ENCODE measurements around the gene MUC22.
"Not testable (repeated sequence)": the region's sequence is repeated elsewhere in the genome, so short reads cannot be mapped to it uniquely, and the experiment has no call there.

MUC22 gene

DNA sequence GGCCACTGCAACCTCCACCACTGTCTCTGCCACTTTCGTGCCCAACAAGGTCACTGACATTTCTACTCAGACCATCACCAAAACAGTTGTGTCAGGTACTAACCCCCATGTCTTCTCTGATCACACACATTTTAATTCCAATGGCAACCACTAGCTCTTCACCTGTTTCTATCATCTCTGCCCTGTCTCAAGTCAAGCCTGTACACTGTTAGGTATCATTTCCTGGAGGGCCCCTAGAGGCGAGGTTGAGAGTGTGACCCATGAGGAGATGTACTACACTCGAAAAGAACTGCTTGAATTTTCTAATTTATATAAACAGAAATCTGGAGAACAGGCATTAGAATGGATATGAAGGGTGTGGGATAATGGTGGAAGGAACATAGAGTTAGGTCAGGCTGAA is 44.1 kb upstream of the MUC22 start:
- no peak for DNase-seq (ENCODE audit: low read depth)

DNA sequence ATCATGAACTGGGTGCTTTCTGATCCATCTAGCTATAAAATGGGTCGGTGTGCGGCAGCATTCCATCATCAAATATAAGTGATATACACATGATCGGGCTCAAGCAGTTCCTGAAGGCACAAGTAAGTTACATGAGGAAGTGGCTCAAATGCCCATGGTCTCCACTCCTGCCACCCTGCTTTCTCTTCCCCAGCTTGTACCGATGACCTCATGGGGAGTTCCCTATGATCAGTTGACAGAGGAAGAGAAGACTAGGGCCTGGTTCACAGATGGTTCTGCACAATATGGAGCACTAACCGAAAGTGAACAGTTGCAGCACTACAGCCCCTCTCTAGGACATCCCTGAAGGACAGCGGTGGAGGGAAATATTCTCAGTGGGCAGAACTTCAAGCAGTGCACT is 41.1 kb upstream of the MUC22 start:
- not testable (repeated sequence) for DNase-seq (ENCODE audit: low read depth)

More for the DNA sequence above, 44.1 kb upstream of the MUC22 start:
- no peak overlapping the region for H3K4me3 ChIP-seq (ENCODE audit: low read depth, low read length)
- TF ChIP-seq, protein P1, sequence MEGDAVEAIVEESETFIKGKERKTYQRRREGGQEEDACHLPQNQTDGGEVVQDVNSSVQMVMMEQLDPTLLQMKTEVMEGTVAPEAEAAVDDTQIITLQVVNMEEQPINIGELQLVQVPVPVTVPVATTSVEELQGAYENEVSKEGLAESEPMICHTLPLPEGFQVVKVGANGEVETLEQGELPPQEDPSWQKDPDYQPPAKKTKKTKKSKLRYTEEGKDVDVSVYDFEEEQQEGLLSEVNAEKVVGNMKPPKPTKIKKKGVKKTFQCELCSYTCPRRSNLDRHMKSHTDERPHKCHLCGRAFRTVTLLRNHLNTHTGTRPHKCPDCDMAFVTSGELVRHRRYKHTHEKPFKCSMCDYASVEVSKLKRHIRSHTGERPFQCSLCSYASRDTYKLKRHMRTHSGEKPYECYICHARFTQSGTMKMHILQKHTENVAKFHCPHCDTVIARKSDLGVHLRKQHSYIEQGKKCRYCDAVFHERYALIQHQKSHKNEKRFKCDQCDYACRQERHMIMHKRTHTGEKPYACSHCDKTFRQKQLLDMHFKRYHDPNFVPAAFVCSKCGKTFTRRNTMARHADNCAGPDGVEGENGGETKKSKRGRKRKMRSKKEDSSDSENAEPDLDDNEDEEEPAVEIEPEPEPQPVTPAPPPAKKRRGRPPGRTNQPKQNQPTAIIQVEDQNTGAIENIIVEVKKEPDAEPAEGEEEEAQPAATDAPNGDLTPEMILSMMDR (conservative IDR thresholded peaks at IDR 0.05; ENCODE audit: low read depth, low read length), result no peak

DNA sequence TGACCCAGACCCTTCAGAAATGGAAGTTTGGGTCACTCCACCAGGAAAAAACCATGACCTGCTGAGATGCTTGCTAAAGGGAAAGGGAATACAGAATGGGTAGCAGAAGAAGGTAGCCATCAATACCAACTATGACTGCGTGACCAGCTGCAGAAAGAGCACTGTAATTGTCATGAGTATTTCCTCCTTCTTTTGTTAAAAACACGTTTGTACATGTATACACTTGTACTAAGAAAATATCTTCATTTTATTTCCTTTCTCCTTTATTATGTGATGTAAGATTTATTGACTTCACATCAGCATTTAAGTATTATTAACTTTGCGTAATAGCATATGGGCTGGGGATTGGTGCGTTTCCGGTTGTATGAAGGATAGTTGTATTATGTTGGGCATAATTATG is 39.3 kb upstream of the MUC22 start:
- DNase-seq (ENCODE audit: low read depth), result no peak
- no peak overlapping the region for H3K4me3 ChIP-seq (ENCODE audit: low read depth, low read length)
- TF ChIP-seq, protein P1 (conservative IDR thresholded peaks at IDR 0.05; ENCODE audit: low read depth, low read length), result no peak

More for the DNA sequence above, 41.1 kb upstream of the MUC22 start:
- H3K4me3 ChIP-seq (ENCODE audit: low read depth, low read length), result not testable (repeated sequence)

DNA sequence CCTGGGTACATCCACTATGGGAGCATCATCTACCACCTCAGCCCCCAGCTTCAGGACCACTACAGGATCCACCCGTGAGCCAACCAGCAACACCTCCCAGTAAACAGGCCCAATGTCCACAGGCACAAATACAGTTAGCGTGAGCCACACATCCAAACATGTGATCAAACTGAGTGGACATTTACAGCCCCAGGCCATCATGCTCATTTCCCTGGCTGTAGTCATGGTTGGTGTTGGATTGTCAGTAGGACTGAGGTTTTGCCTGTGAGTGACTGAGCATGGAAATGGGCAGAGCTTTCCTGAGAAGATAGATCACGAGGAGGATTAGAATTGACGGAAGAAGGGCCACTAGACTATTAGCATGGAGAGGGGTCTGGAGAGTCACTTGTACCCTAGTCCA is 37.5 kb upstream of the MUC22 start:
- TF ChIP-seq, protein P1 (conservative IDR thresholded peaks at IDR 0.05; ENCODE audit: low read depth, low read length), result no peak

DNA sequence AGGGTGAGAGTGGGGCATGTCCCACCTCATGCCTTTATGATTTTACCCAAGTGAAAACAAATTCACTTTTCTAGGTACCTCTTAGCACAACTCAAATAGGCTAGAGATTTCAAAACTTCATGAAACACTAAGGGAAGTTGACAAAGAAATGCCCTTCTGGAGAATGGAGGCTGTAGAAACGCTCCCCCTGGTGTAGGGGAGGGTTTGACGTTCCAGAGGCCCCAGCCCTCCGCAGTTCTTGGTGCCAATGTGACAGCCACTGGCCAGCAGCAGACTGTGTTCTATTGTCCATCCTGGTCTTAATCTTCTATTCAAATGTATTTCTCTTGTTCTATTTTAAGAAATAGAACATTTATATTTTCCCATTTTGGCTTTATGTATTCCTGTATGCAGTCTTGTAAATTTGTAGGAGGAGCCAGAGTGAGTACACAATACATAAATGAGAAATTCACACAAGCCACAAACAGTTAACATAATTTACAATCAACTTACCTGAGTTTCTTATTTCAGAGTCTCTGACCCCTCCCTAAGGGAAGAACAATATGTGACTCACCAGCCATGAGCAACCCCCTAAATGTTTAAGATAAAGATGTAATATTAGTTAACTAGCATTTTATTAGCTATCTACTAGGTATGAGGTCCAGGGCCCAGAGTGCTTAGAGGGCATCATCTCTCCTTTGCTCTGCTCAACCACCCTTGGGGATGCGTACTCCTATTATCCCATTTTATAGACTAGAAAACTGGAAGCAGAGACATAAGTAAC is 35.6 kb upstream of the MUC22 start:
- TF ChIP-seq, protein P1 (conservative IDR thresholded peaks at IDR 0.05; ENCODE audit: low read depth, low read length), result no peak
- DNase-seq (ENCODE audit: low read depth), result no peak
- H3K4me3 ChIP-seq (ENCODE audit: low read depth, low read length), result no peak overlapping the region

More for the DNA sequence above, 37.5 kb upstream of the MUC22 start:
- no peak overlapping the region for H3K4me3 ChIP-seq (ENCODE audit: low read depth, low read length)
- no peak for DNase-seq (ENCODE audit: low read depth)

DNA sequence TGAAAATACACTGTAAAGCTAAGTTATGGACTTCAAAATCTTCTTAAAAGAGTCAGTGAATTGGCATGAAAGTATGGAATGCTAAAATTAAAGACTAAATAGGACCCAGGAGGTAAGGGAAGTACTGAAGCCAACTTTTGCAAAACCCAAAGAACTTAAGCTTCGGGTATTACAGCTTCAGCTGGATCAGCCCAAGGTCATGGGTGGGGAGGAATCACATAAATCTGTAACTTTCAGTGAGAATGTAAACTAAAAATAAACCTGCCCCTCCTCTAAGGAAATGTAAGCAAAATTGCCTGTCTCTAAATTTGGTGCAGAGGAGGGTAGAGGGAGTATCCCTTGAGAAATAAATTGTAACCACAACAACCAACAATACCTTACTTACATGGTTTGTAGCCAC is 31.1 kb upstream of the MUC22 start:
- TF ChIP-seq, protein P1 (conservative IDR thresholded peaks at IDR 0.05; ENCODE audit: low read depth, low read length), result no peak
- DNase-seq (ENCODE audit: low read depth), result no peak
- no peak overlapping the region for H3K4me3 ChIP-seq (ENCODE audit: low read depth, low read length)

DNA sequence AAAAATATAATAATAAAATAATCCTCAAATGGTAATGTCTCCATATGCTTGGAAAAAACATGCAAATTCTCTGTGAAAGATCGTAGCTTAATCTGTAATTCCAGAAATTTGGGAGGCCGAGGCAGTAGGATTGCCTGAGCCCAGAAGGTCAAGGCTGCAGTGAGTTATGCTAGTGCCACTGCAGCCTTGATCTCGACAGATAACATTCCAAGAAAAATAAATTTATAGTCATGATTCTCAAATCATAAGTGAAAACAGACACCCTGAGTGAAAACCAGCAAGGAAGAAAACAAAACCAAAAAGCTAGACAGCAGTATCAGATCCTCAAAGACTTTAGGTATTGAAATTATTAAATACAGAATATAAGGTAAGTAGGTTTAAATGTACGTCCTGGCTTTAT is 30.6 kb upstream of the MUC22 start:
- H3K4me3 ChIP-seq (ENCODE audit: low read depth, low read length), result no peak overlapping the region
- TF ChIP-seq, protein P1 (conservative IDR thresholded peaks at IDR 0.05; ENCODE audit: low read depth, low read length), result no peak
- no peak for DNase-seq (ENCODE audit: low read depth)

All from choroid plexus epithelial cell (primary cell).